ENCODE data around the gene MIER1.

Gene MIER1

GRCh38 chr1:67001682-67002425, 77.1 kb downstream of the MIER1 start:
- no peak for DNase-seq

GRCh38 chr1:67004176-67004575, 79.4 kb downstream of the MIER1 start:
- DNase-seq = no peak

DNA sequence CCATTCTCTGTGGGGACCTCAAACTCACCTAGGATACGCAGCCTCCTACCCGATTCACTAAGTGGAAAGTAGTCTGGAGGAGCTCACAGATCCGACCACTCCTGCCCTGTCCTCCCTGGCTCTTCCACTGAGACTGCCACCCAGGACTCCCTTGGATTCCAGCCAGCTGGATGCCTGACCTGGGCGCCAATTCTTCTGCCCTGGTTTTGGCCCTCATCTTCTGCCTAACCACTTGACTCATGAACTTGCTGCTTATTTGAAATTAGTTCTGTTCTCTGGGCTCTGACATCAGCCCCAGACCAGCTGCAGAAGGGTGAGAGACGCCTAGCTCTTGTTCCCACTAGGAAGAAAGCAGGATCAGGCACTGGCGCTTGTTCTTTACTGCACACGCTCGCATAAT, 80.3 kb downstream of the MIER1 start:
- no peak for DNase-seq

GRCh38 chr1:67009792-67010191, 85.0 kb downstream of the MIER1 start:
- no peak for DNase-seq

DNA sequence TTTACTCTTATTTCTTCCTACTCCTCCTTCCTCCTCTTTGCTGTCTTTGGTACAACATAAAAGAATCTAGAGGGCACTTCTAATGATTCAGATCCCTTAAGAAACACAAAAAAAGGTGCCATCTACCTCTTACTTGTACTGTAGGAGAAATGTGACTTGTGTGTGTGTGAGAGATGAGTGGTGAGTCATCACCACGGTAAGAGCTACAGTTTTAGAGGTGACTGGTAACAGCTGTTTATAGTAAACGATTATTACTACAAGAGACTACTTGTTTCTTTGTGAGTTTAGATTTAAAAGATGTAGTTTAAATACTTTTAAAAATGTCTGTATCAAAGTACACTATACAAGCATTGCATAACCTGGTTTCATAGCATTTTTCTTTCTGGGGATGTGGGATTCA, 88.8 kb downstream of the MIER1 start:
- DNase-seq = no peak

DNA sequence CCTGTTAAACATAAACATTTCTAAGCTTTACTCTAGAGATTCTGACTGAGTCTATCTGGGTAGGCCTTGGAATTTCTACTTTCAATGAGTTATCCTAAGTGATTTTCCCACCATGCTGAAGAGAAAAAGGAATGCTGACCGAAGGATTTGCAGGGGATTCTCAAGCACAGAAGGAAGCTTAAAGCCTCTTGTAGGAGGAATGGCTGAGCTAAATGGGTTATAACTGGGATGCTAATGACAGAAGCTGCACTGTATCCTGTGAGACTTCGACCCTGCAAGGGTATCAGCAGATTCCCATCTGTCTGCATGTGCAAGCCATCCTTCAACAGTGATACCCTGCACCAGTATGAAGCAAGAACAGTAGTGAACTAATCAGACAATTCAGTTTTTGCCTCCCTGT, 93.8 kb downstream of the MIER1 start:
- DNase-seq = no peak

DNA sequence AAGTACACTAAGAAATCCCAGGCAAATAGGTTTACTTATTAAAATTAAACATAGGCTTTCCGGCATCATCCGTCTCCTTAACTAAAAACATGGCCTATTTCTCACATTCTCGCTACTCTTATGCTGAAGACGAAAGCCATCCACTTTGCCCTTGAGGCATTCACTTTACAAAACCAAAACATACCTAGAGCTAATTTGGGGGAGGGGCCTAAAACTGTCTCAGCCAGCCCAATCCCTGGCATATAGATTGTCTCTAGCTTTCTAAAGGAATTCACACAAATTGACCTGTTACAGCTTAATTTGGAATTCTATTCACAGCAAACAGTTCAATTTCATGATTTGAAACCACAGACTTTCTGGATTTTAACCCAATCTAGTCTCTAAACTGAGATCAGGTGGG, 94.3 kb downstream of the MIER1 start:
- no peak for DNase-seq

DNA sequence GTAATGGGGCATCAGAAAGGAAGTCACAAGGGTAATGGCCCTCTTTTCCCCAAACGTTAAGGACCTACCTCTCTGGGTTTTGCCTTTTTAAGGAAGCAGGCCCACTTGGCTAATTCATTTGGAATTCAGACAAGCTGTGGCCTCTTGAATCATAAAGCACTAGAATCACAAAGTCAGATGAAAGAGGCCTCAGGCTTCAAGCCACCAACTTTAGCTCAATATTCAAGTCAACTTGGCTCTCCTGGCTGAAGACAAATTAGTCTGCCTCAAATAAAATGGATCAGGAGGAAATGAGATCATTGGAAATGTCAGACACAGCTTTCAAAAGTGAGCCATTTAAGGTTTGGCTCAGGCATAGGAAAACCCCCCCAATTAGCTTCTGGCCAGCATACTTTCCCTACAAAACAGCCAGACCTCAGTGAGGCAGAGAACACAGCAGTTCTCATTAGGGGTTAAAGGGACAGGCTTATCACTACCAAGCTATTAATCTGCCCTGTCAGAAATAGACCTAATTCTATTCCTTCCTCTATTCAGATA, 94.9 kb downstream of the MIER1 start:
- DNase-seq = no peak

- no peak for DNase-seq
These were observed 95.5 kb downstream of the MIER1 start for GRCh38 chr1:67020304-67020703.

- DNase-seq = no peak
These were observed 96.0 kb downstream of the MIER1 start for GRCh38 chr1:67020765-67021164.

- no peak for DNase-seq
These were observed 104.7 kb downstream of the MIER1 start for GRCh38 chr1:67029472-67029871.

DNA sequence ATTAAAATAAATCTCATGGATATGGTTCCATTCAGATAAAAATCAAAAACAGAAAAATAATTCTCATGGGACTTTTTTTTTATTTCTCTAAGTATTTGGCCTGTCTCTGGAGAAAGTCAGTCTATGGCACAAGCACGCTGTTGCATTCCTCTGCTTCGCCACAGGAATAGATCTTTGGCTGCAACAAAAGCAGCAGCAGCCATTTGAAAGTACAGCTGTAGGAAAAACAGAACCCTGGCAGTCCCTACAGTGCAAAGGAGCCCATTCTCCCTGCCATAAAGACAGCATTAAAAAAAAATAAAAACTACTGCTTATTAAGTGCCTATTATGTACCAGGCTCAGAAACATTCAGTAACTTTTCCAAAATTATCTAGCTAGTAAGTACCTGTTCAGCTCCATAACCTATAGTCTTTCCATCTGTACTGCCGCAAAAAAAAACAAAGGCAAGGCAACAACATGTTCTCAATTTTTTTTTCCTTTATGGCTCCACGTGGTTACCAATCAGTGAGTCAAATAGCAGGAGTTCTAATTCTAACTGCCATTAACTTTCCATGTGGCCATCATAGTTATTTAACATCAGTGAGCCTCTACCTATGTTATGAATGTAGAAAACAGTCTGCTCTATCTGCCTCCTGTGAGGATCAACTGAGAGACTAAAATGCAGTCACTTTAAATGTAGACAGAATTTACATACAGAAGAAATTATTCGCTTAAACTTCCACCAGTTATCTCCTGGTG, 106.5 kb downstream of the MIER1 start:
- no peak for DNase-seq

- no peak for DNase-seq
These were observed 107.1 kb downstream of the MIER1 start for GRCh38 chr1:67031859-67032247.

Data from GF-D8 (cell line).